WERI-Rb-1 (cell line): Measurements from ENCODE around the gene SEC11C.

Experiments
- DNase-seq: peaks from one replicate; pipeline ENCODE4 v3.0.0-alpha.2; 2020
- H3K27ac ChIP-seq: fragments of 250-450 bp; sonication (Bioruptor Pico); 2 replicates; pipeline ENCODE4 v1.5.1; 2020; ENCODE audit warnings: mild to moderate bottlenecking, moderate library complexity
- H3K27me3 ChIP-seq: fragments of 250-450 bp; sonication (Bioruptor Pico); 2 replicates; pipeline ENCODE4 v1.5.1; 2021; ENCODE audit warnings: mild to moderate bottlenecking, low read depth, moderate library complexity; ENCODE audit not compliant: insufficient read depth, severe bottlenecking
- H3K36me3 ChIP-seq: fragments of 250-450 bp; sonication (Bioruptor Pico); 2 replicates; pipeline ENCODE4 v1.5.1; 2020; ENCODE audit warnings: mild to moderate bottlenecking, moderate library complexity
- H3K4me3 ChIP-seq: 2 replicates; pipeline ENCODE4 v1.5.1; 2011; ENCODE audit warnings: low read depth, mild to moderate bottlenecking, control low read depth, low read length
- H3K9me3 ChIP-seq: fragments of 250-450 bp; sonication (Bioruptor Pico); 2 replicates; pipeline ENCODE4 v1.5.1; 2021; ENCODE audit warnings: mild to moderate bottlenecking, moderate library complexity; ENCODE audit not compliant: severe bottlenecking
- TF ChIP-seq, protein P1 (sequence below): IDR thresholded peaks from 2 replicates; pipeline ENCODE4 v1.5.1; 2011; ENCODE audit warnings: low read depth, mild to moderate bottlenecking, control low read depth, inconsistent platforms, low read length

SEC11C gene

DNA sequence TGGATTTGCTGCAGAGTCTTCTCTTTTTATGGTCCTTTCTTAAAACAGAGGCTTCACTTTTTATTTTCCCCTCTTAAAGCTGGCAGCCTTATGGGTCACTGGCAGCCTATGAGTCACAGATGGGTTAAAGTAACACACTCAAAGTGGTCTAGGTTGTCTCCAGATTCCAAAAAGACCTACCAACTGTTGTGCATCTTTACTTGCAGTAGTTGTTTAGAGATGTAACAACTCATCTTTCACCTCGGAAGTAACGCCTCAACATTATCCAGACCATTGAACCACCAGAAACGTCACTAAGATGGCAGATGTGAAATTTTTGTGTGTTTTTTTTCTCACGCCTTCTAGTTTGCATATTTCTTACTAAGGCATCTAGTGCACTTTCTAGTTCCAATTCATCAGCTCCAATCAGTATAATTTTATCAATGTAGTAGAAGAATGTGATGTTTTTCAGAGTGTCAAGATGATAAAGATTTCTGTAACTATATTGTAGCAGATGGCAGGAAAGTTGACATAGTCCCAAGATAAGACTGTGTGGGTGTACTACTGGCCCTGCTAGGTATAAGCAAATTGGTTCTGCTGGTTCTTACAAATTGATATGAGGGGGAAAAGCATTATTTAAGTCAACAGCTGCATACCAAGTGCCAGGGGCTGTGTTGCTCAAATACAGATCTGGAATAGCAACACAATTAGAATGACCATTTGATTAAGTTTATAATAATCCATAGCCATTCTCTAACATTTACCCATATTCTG is 9.6 kb upstream of the SEC11C start:
- H3K9me3 ChIP-seq, result no peaks in the 10 kb centered on the region
- no peak overlapping the region for H3K4me3 ChIP-seq
- TF ChIP-seq, protein P1, sequence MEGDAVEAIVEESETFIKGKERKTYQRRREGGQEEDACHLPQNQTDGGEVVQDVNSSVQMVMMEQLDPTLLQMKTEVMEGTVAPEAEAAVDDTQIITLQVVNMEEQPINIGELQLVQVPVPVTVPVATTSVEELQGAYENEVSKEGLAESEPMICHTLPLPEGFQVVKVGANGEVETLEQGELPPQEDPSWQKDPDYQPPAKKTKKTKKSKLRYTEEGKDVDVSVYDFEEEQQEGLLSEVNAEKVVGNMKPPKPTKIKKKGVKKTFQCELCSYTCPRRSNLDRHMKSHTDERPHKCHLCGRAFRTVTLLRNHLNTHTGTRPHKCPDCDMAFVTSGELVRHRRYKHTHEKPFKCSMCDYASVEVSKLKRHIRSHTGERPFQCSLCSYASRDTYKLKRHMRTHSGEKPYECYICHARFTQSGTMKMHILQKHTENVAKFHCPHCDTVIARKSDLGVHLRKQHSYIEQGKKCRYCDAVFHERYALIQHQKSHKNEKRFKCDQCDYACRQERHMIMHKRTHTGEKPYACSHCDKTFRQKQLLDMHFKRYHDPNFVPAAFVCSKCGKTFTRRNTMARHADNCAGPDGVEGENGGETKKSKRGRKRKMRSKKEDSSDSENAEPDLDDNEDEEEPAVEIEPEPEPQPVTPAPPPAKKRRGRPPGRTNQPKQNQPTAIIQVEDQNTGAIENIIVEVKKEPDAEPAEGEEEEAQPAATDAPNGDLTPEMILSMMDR, result no peak
- no peaks in the 10 kb centered on the region for H3K36me3 ChIP-seq
- H3K27ac ChIP-seq, result no peak overlapping the region
- no peaks in the 10 kb centered on the region for H3K27me3 ChIP-seq
- no peak for DNase-seq

DNA sequence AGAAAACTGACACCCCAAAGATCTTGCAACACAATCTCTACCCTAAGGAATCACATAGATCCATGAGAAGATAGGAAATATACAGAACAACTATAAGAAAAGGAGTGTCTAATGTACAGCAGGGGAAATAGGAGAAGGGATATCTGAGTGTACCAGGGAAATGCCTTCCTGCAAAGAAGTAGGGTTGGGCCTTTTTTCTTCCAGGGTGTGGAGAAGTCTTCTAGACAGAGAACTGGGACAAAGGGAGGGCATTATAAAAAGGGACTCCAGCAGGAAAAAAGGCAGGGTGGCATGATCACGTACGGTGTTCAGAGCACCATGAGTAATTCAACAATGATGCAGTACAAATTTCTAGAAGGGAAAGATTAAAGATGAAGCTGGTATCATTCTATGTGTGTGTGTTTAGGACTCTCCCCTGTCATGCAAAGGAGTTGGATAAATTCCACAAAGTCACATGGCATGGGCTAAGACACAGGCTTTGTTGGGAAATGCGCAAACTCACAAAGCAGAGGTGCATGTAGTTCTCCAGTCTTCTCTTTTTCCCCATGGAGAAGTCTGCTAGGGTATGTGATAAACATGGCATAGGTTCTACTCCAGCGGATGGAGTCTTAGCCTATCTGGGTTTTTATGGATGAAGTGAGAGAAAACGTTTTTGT is 6.7 kb upstream of the SEC11C start:
- TF ChIP-seq, protein P1, result no peak
- Histone ChIP-seq H3K27ac (no peak overlapping the region), H3K36me3 (no peaks in the 10 kb centered on the region), H3K27me3 (no peaks in the 10 kb centered on the region), H3K9me3 (no peaks in the 10 kb centered on the region), H3K4me3 (no peak overlapping the region)
- DNase-seq, result no peak

DNA sequence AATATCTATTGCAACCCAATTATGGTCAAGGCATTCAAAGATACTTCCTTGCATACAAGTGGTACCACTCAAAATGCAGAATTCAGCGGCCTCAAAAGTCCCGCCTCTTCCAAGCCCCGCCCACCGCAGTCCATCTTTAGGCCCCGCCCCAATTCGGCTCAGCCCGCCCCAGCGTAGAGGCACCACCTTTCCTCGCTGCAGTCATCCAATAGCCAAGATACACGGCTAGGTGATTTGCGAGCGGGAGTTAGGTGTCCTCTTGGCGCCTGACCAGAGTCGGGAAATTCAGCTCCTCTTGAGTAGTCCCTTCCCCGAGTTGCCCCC is 431 bp upstream of the SEC11C start:
- peak; percentile 96 for DNase-seq
- H3K27me3 ChIP-seq, result no peaks in the 10 kb centered on the region
- peak overlapping the region; percentile 72 for H3K4me3 ChIP-seq
- H3K27ac ChIP-seq, result peak overlapping the region; percentile 97
- H3K9me3 ChIP-seq, result peaks cover 3% of the 10 kb centered on the region
- TF ChIP-seq, protein P1, result no peak
- H3K36me3 ChIP-seq, result peaks cover 4% of the 10 kb centered on the region; the same call in 1 of the 2 replicates

DNA sequence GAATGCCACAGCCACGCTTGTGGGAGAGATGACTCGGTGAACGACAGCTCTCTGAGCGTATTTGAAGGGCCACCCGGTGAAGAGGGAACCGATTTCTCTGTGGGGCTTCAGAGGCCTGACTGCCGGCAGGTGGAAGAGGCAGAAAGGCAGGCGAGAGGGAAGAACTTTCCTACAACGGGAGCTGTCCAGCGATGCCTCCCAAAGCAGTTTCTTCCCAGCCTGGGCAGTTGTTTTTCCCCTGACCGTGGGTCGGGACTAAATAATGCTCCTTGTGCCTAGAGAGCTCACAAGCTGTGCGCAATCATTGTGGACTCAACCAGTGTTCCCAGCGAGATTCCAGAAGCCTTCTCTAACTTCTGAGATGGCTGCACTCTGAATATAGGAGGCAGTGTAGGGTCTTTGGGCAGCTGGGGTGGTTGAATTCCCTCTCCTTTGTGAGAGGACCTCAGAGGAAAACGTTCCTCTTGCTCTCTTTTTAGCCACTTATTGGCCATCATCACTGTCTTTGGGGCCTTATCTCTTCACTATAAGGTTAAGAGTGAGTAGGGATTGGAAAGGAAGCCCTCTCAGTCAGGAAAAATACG is 710 bp downstream of the SEC11C start:
- H3K4me3 ChIP-seq, result peak overlapping the region; percentile 72
- peaks cover 3% of the 10 kb centered on the region for H3K9me3 ChIP-seq
- TF ChIP-seq, protein P1, result peak; percentile 31; the same call in 1 of the 2 replicates
- no peaks in the 10 kb centered on the region for H3K27me3 ChIP-seq
- H3K27ac ChIP-seq, result peak overlapping the region; percentile 97
- peak; percentile 26 for DNase-seq
- peaks cover 4% of the 10 kb centered on the region; the same call in 1 of the 2 replicates for H3K36me3 ChIP-seq

DNA sequence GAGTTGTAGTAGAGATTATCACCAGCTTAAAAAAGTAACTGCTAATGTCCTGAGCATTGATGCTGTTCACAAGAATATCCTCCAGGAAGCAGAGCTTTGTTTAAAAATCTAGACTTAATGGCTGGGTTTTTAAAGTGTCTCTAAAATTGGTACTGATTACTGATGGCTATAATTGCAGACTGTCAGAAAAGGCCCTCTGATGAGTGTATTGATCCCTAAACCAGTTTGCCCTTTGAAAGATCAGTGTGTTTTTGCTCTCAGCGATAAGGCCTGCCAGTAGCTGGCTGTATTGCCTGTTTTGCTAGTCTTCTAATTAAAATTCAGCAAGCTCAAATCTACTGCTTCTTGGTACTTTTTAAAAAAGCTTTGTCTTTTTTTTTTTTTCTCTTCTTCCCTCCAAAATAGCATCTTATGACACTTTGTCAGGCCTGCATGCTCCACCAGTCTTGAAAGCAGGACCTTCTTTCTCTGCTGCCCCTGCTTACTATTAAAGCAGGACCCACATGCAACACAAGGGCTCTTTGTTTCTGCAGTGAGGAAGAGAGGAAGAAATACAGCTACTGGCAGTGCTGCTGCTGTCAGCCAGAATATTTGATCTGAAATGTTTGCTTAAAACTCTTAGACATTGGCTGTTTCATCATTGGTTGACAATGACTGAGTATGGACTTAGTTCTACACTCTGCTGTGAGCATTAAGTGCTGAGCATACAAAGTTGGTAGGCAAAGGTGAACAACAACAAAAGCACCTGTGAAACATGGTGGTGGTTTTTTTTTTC is 1.8 kb downstream of the SEC11C start:
- DNase-seq, result no peak
- peaks cover 3% of the 10 kb centered on the region for H3K9me3 ChIP-seq
- no peak overlapping the region for H3K27ac ChIP-seq
- TF ChIP-seq, protein P1, result no peak
- H3K36me3 ChIP-seq, result peaks cover 4% of the 10 kb centered on the region; the same call in 1 of the 2 replicates
- H3K4me3 ChIP-seq, result no peak overlapping the region; the same call in 1 of the 2 replicates
- no peaks in the 10 kb centered on the region for H3K27me3 ChIP-seq
